ENCODE data around the gene TRHDE. TPM values are rescaled to one million over a fixed set of nuclear protein-coding genes. Genes with fewer than 3 reads are reported as not detected.

TRHDE gene
- total RNA-seq, 1 experiment from 2014 or later, result 0.12 TPM

- DNase-seq (ENCODE audit: low spot score), result no peak
Measured at GRCh38 chr12:72313806-72314205, 41.6 kb downstream of the TRHDE start.

GRCh38 chr12:72315858-72316257 is 43.7 kb downstream of the TRHDE start:
- no peak for DNase-seq (ENCODE audit: low spot score)

- DNase-seq (ENCODE audit: low spot score), result no peak
Measured at GRCh38 chr12:72318341-72318740, 46.2 kb downstream of the TRHDE start.

- no peak for DNase-seq (ENCODE audit: low spot score)
Measured at GRCh38 chr12:72323881-72324280, 51.7 kb downstream of the TRHDE start.

- DNase-seq (ENCODE audit: low spot score), result no peak
Measured at GRCh38 chr12:72330301-72330700, 58.1 kb downstream of the TRHDE start.

GRCh38 chr12:72330784-72331183 is 58.6 kb downstream of the TRHDE start:
- DNase-seq (ENCODE audit: low spot score), result no peak

GRCh38 chr12:72337382-72337781 is 65.2 kb downstream of the TRHDE start:
- no peak for DNase-seq (ENCODE audit: low spot score)

- no peak for DNase-seq (ENCODE audit: low spot score)
Measured at GRCh38 chr12:72337946-72338345, 65.8 kb downstream of the TRHDE start.

GRCh38 chr12:72338437-72338836 is 66.3 kb downstream of the TRHDE start:
- no peak for DNase-seq (ENCODE audit: low spot score)

- peak; percentile 67 for DNase-seq (ENCODE audit: low spot score)
Measured at GRCh38 chr12:72346363-72346944, 74.3 kb downstream of the TRHDE start.

- DNase-seq (ENCODE audit: low spot score), result no peak
Measured at GRCh38 chr12:72349491-72349890, 77.3 kb downstream of the TRHDE start.

GRCh38 chr12:72359416-72359815 is 87.2 kb downstream of the TRHDE start:
- DNase-seq (ENCODE audit: low spot score), result no peak

- no peak for DNase-seq (ENCODE audit: low spot score)
Measured at GRCh38 chr12:72365151-72365550, 93.0 kb downstream of the TRHDE start.

GRCh38 chr12:72366255-72366654 is 94.1 kb downstream of the TRHDE start:
- DNase-seq (ENCODE audit: low spot score), result no peak

- no peak for DNase-seq (ENCODE audit: low spot score)
Measured at GRCh38 chr12:72368298-72368697, 96.1 kb downstream of the TRHDE start.

GRCh38 chr12:72368719-72369422 is 96.7 kb downstream of the TRHDE start:
- DNase-seq (ENCODE audit: low spot score), result no peak

GRCh38 chr12:72369423-72369959 is 97.3 kb downstream of the TRHDE start:
- DNase-seq (ENCODE audit: low spot score), result no peak

GRCh38 chr12:72380441-72380840 is 108.3 kb downstream of the TRHDE start:
- no peak for DNase-seq (ENCODE audit: low spot score)

GRCh38 chr12:72388322-72388721 is 116.2 kb downstream of the TRHDE start:
- DNase-seq (ENCODE audit: low spot score), result no peak

GRCh38 chr12:72390146-72390545 is 118.0 kb downstream of the TRHDE start:
- no peak for DNase-seq (ENCODE audit: low spot score)

- DNase-seq (ENCODE audit: low spot score), result no peak
Measured at GRCh38 chr12:72406111-72406510, 133.9 kb downstream of the TRHDE start.

- no peak for DNase-seq (ENCODE audit: low spot score)
Measured at GRCh38 chr12:72432037-72432604, 160.0 kb downstream of the TRHDE start.

- no peak for DNase-seq (ENCODE audit: low spot score)
Measured at GRCh38 chr12:72433298-72433697, 161.1 kb downstream of the TRHDE start.
